H1 (cell line): ENCODE results near the gene TOGARAM1. TPM values are rescaled to one million over a fixed set of nuclear protein-coding genes. Genes with fewer than 3 reads are reported as not detected.

Experiments used
- CTCF ChIA-PET: fragments of 300-600 bp; sonication (Branson Sonifier 250); formaldehyde crosslinking; loops from one replicate; lab custom pipeline; 2021; ENCODE audit not compliant: partially characterized antibody; lab: Charles Lee
- POLR2A ChIA-PET: fragments of 300-600 bp; sonication (Branson Sonifier 250); formaldehyde crosslinking; loops from one replicate; lab custom pipeline; 2021; ENCODE audit warnings: inconsistent platforms; ENCODE audit not compliant: partially characterized antibody; lab: Charles Lee
- DNase-seq, 2 experiments: peaks; one replicate each; pipeline versions ENCODE4 v3.0.0 to v3.0.0-alpha.2; 2010 to 2022; ENCODE audit warnings: low spot score in 2 of 2, low read depth in 1 of 2, mixed read lengths in 1 of 2
- FAIRE-seq: peaks from 2 replicates; lab custom pipeline; 2011; peaks lifted over from hg19 to GRCh38; lab: Jason Lieb, UNC
- H2AFZ ChIP-seq: 2 replicates; pipeline ENCODE4 v1.8.1; 2012; ENCODE audit warnings: low read length, inconsistent platforms
- H2AK5ac ChIP-seq: 2 replicates; pipeline ENCODE4 v1.6.1; 2013; ENCODE audit warnings: low read depth, low read length
- H2BK120ac ChIP-seq: replicated peaks from 2 replicates; pipeline ENCODE3; 2013; ENCODE audit warnings: low read depth, low read length, inconsistent platforms
- H2BK12ac ChIP-seq: 2 replicates; pipeline ENCODE4 v1.6.1; 2013; ENCODE audit warnings: low read depth, low read length
- H2BK15ac ChIP-seq: 2 replicates; pipeline ENCODE4 v1.6.1; 2013; ENCODE audit warnings: low read length
- H2BK20ac ChIP-seq: 2 replicates; pipeline ENCODE4 v1.6.1; 2013; ENCODE audit warnings: low read length
- H2BK5ac ChIP-seq: 2 replicates; pipeline ENCODE4 v1.6.1; 2013; ENCODE audit warnings: low read depth, low read length
- H3K14ac ChIP-seq: 2 replicates; pipeline ENCODE4 v1.6.1; 2013; ENCODE audit warnings: inconsistent platforms; ENCODE audit not compliant: insufficient read length
- H3K18ac ChIP-seq: 2 replicates; pipeline ENCODE4 v1.6.1; 2013; ENCODE audit warnings: low read length; ENCODE audit errors: extremely low read depth
- H3K23ac ChIP-seq: 2 replicates; pipeline ENCODE4 v1.6.1; 2013; ENCODE audit warnings: inconsistent platforms; ENCODE audit not compliant: insufficient read length
- H3K23me2 ChIP-seq: 2 replicates; pipeline ENCODE4 v1.6.1; 2013; ENCODE audit warnings: low read depth, low read length
- H3K27ac ChIP-seq: 2 replicates; pipeline ENCODE4 v1.6.1; 2011; ENCODE audit warnings: low read depth, low read length, inconsistent platforms
- H3K27me3 ChIP-seq, 4 experiments: replicated peaks in 1 of 4; 1 replicate in 1 of 4; 2 replicates in 3 of 4; pipeline versions ENCODE4 v1.6.1 to v1.8.1; 2011 to 2013; ENCODE audit warnings: low read length in 3 of 4, mild to moderate bottlenecking in 3 of 4, inconsistent platforms in 2 of 4, mixed read lengths in 2 of 4, moderate library complexity in 1 of 4; ENCODE audit not compliant: control insufficient read depth in 3 of 4, insufficient read depth in 3 of 4; ENCODE audit errors: extremely low read depth in 1 of 4
- H3K36me3 ChIP-seq, 4 experiments: 2 replicates each; pipeline versions ENCODE4 v1.6.1 to v1.8.1; 2011 to 2013; ENCODE audit warnings: mild to moderate bottlenecking in 4 of 4, low read length in 3 of 4, moderate library complexity in 2 of 4, control low read depth in 1 of 4, inconsistent platforms in 1 of 4; ENCODE audit not compliant: insufficient read depth in 4 of 4, control insufficient read depth in 2 of 4
- H3K4ac ChIP-seq: replicated peaks from 2 replicates; pipeline ENCODE3; 2013; ENCODE audit warnings: low read length, low read depth, mixed read lengths, inconsistent platforms; ENCODE audit not compliant: insufficient read length
- H3K4me1 ChIP-seq, 4 experiments: replicated peaks in 1 of 4; 1 replicate in 1 of 4; 2 replicates in 3 of 4; pipeline versions ENCODE4 v1.6.1 to v1.8.1; 2011 to 2013; ENCODE audit warnings: low read length in 3 of 4, inconsistent platforms in 2 of 4, mixed read lengths in 1 of 4; ENCODE audit not compliant: insufficient read depth in 4 of 4, control insufficient read depth in 3 of 4
- H3K4me2 ChIP-seq, 2 experiments: 2 replicates each; pipeline versions ENCODE4 v1.6.1 to v1.8.1; 2011 to 2013; ENCODE audit warnings: low read depth in 2 of 2, low read length in 2 of 2, control low read depth in 1 of 2, inconsistent platforms in 1 of 2, mild to moderate bottlenecking in 1 of 2; ENCODE audit not compliant: insufficient read depth in 1 of 2
- H3K4me3 ChIP-seq, 4 experiments: fragments of 200-600, 300-600 bp in 1 of 4; sonication (generic), shearing (Covaris generic), sonication (Bioruptor Twin) in 1 of 4; 2 replicates each; pipeline versions ENCODE4 v1.5.1 to v1.8.1; 2011 to 2016; ENCODE audit warnings: low read length in 4 of 4, low read depth in 3 of 4, control low read depth in 2 of 4, inconsistent platforms in 2 of 4, mild to moderate bottlenecking in 2 of 4, mixed read lengths in 1 of 4, moderate library complexity in 1 of 4; ENCODE audit not compliant: insufficient read depth in 2 of 4; ENCODE audit errors: extremely low read depth in 1 of 4
- H3K56ac ChIP-seq: replicated peaks from 2 replicates; pipeline ENCODE3; 2013; ENCODE audit warnings: low read depth, mild to moderate bottlenecking, mixed read lengths, low read length, inconsistent platforms; ENCODE audit not compliant: insufficient read length
- H3K79me1 ChIP-seq: 2 replicates; pipeline ENCODE4 v1.6.1; 2013; ENCODE audit warnings: low read depth, low read length, control low read depth
- H3K79me2 ChIP-seq, 2 experiments: 2 replicates each; pipeline versions ENCODE4 v1.6.1 to v1.8.1; 2012 to 2013; ENCODE audit warnings: low read length in 2 of 2, mild to moderate bottlenecking in 2 of 2, inconsistent platforms in 1 of 2; ENCODE audit not compliant: insufficient read depth in 2 of 2, control insufficient read depth in 1 of 2
- H3K9ac ChIP-seq, 4 experiments: replicated peaks in 1 of 4; 1 replicate in 1 of 4; 2 replicates in 3 of 4; pipeline versions ENCODE4 v1.6.1 to v1.8.1; 2011 to 2013; ENCODE audit warnings: low read depth in 3 of 4, low read length in 3 of 4, control low read depth in 2 of 4, mild to moderate bottlenecking in 2 of 4, moderate library complexity in 2 of 4, inconsistent platforms in 1 of 4; ENCODE audit errors: extremely low read depth in 1 of 4
- H3K9me3 ChIP-seq, 2 experiments: 2 replicates each; pipeline versions ENCODE4 v1.6.1 to v1.8.1; 2012 to 2013; ENCODE audit warnings: mild to moderate bottlenecking in 2 of 2, moderate library complexity in 2 of 2, control low read depth in 1 of 2, inconsistent platforms in 1 of 2, low read depth in 1 of 2, low read length in 1 of 2, mixed read lengths in 1 of 2; ENCODE audit not compliant: insufficient read depth in 2 of 2
- H4K20me1 ChIP-seq, 2 experiments: replicated peaks in 1 of 2; 2 replicates each; pipeline versions ENCODE3 to v1.8.1; 2011 to 2013; ENCODE audit warnings: inconsistent platforms in 2 of 2, low read length in 2 of 2, mild to moderate bottlenecking in 1 of 2; ENCODE audit not compliant: insufficient read depth in 2 of 2, control insufficient read depth in 1 of 2
- H4K5ac ChIP-seq: 2 replicates; pipeline ENCODE4 v1.6.1; 2013; ENCODE audit warnings: low read length, low read depth, mixed read lengths, inconsistent platforms; ENCODE audit not compliant: insufficient read length
- H4K8ac ChIP-seq: 2 replicates; pipeline ENCODE4 v1.8.0; 2013; ENCODE audit warnings: mild to moderate bottlenecking, moderate library complexity, low read length, inconsistent platforms; ENCODE audit not compliant: insufficient read depth; ENCODE audit errors: extremely low read depth
- H4K91ac ChIP-seq: replicated peaks from 2 replicates; pipeline ENCODE3; 2013; ENCODE audit warnings: low read length, mixed read lengths, inconsistent platforms; ENCODE audit not compliant: insufficient read length
- BCL11A ChIP-seq, 2 experiments: IDR thresholded peaks; one replicate each; pipeline ENCODE4 v1.6.1; 2011; ENCODE audit warnings: low read depth in 2 of 2, low read length in 2 of 2, mild to moderate bottlenecking in 2 of 2
- CBX8 ChIP-seq: fragments of 300-800, 300-1000 bp; sonication (generic); IDR thresholded peaks from 2 replicates; pipeline ENCODE4 v1.7.1; 2016; ENCODE audit warnings: low read depth, low read length, borderline replicate concordance
- CEBPB ChIP-seq: IDR thresholded peaks from 2 replicates; pipeline ENCODE4 v1.6.1; 2012; ENCODE audit warnings: low read depth, low read length
- CHD2 ChIP-seq: IDR thresholded peaks from 2 replicates; pipeline ENCODE4 v1.6.1; 2012; ENCODE audit warnings: low read length, improper control_type of control experiment
- EGR1 ChIP-seq: IDR thresholded peaks from 2 replicates; pipeline ENCODE4 v1.6.1; 2011; ENCODE audit warnings: low read depth, low read length, borderline replicate concordance
- RBBP5 ChIP-seq: IDR thresholded peaks from 2 replicates; pipeline ENCODE4 v1.7.1; 2012; ENCODE audit warnings: low read depth, mild to moderate bottlenecking, inconsistent platforms, low read length, moderate library complexity, borderline replicate concordance
- RNF2 ChIP-seq: fragments of 200-900, 300-1000 bp; sonication (generic); IDR thresholded peaks from 2 replicates; pipeline ENCODE4 v1.7.1; 2016; ENCODE audit warnings: borderline replicate concordance, low read depth, mild to moderate bottlenecking, antibody characterized with exemption, low read length; ENCODE audit not compliant: poor library complexity, severe bottlenecking; ENCODE audit errors: missing control alignments
- SIRT6 ChIP-seq: IDR thresholded peaks from one replicate; pipeline ENCODE4 v1.7.1; 2012; ENCODE audit warnings: low read length, inconsistent platforms
- SRF ChIP-seq: IDR thresholded peaks from 2 replicates; pipeline ENCODE4 v1.6.1; 2011; ENCODE audit warnings: mild to moderate bottlenecking, low read depth, low read length, moderate library complexity
- SUZ12 ChIP-seq: fragments of 200-600 bp; sonication (generic); IDR thresholded peaks from 2 replicates; pipeline ENCODE4 v1.6.1; 2012; ENCODE audit warnings: mild to moderate bottlenecking, inconsistent platforms, low read length, moderate library complexity, mixed read lengths
- TCF12 ChIP-seq: IDR thresholded peaks from 2 replicates; pipeline ENCODE4 v1.6.1; 2011; ENCODE audit warnings: low read depth, mild to moderate bottlenecking, low read length
- WGBS, 2 experiments: shearing (Covaris generic) in 1 of 2; methylation state at CpG; one replicate each; pipeline versions ENCODE4 v1.1.6 to v1.1.7; 2013 to 2015; ENCODE audit warnings: low lambda C conversion rate in 2 of 2, mixed read lengths in 2 of 2, inconsistent platforms in 1 of 2, low coverage in 1 of 2, missing lambda C conversion rate in 1 of 2; ENCODE audit not compliant: insufficient replicate concordance in 2 of 2, insufficient coverage in 1 of 2, insufficient read length in 1 of 2; ENCODE audit errors: extremely low coverage in 1 of 2, missing lambda C conversion rate in 1 of 2; 5-methylcytosine and 5-hydroxymethylcytosine counted together
- polyA plus RNA-seq, 7 experiments: library from polyadenylated mRNA; depleted of rRNA in 3 of 7; stranded (reverse) in 5 of 7; unstranded in 2 of 7; fragments of >200 nt in 5 of 7; fragments of 200-250 nt in 2 of 7; gene quantifications; 1 replicate in 5 of 7; 2 replicates in 1 of 7; 4 replicates in 1 of 7; pipeline versions ENCODE4 v1.2.1 to v1.2.3, GENCODE V29; 2011 to 2013; ENCODE audit warnings: missing spikeins in 2 of 7, mixed read lengths in 2 of 7
- total RNA-seq: library from RNA; stranded (reverse); fragmentation: NEBNext Ultra II Directional; extraction: Animal tissue kit (Norgen Biotek cat#: 25700); gene quantifications from 2 replicates; pipeline ENCODE4 v1.2.1, GENCODE V29; 2021
- TF ChIP-seq, protein P1 (sequence below), 3 experiments: IDR thresholded peaks; 1 replicate in 2 of 3; 2 replicates in 1 of 3; pipeline versions ENCODE4 v1.5.1 to v1.6.1; 2011; ENCODE audit warnings: low read length in 3 of 3, mild to moderate bottlenecking in 3 of 3, inconsistent platforms in 2 of 3, low read depth in 1 of 3, moderate library complexity in 1 of 3; ENCODE audit not compliant: insufficient read depth in 1 of 3; ENCODE audit errors: control extremely low read depth in 1 of 3

TOGARAM1 gene
- total and polyA plus RNA-seq, 2 of the 8 experiments (the other 6 are each of a cell fraction or from before 2014, with no cell fraction given): 2.5 to 6.8 TPM

DNA sequence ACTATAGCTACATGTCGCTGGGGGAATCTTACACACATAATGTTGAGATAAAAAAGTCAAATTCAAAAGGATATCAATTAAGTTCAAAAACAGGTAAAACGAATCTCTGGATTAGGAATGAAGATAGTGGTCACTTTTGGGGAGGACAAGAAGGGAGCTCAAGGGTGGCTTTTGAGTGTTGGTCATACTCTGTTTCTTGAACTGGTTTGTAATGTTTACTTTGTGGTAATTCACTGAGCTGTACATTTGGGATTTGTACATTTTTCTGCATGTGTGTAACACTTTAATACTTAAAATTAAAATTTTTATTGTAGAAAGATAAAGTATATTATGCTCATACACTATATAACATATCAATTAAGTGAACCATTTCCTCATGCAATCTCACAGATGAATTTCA lies 26.8 kb upstream of the TOGARAM1 start:
- ChIA-PET CTCF (interaction anchor here (1.6 kb wide), 1 partner anchor 21 kb away, joined by 3 read pairs; no protein-coding TSS in a partner anchor), POLR2A (no interaction called here)
- H3K36me3 ChIP-seq: no peaks in the 10 kb centered on the region; a peak in 2 of 8 replicates
- TF ChIP-seq CBX8: no peak
- TF ChIP-seq, protein P1, sequence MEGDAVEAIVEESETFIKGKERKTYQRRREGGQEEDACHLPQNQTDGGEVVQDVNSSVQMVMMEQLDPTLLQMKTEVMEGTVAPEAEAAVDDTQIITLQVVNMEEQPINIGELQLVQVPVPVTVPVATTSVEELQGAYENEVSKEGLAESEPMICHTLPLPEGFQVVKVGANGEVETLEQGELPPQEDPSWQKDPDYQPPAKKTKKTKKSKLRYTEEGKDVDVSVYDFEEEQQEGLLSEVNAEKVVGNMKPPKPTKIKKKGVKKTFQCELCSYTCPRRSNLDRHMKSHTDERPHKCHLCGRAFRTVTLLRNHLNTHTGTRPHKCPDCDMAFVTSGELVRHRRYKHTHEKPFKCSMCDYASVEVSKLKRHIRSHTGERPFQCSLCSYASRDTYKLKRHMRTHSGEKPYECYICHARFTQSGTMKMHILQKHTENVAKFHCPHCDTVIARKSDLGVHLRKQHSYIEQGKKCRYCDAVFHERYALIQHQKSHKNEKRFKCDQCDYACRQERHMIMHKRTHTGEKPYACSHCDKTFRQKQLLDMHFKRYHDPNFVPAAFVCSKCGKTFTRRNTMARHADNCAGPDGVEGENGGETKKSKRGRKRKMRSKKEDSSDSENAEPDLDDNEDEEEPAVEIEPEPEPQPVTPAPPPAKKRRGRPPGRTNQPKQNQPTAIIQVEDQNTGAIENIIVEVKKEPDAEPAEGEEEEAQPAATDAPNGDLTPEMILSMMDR (IDR thresholded peaks at IDR 0.05; ENCODE audit: control extremely low read depth in 1 of 3, insufficient read depth in 1 of 3, low read depth in 1 of 3, low read length in 3 of 3): no peak
- TF ChIP-seq CHD2: no peak
- no peak for TF ChIP-seq EGR1
- no peak for TF ChIP-seq BCL11A (IDR thresholded peaks at IDR 0.05; ENCODE audit: low read depth in 2 of 2, low read length in 2 of 2)
- TF ChIP-seq CEBPB: no peak
- no peak for TF ChIP-seq SUZ12
- no peak for TF ChIP-seq TCF12
- TF ChIP-seq RNF2: no peak
- no peak for TF ChIP-seq SRF
- no peak for TF ChIP-seq RBBP5
- TF ChIP-seq SIRT6: no peak

More for the DNA sequence above, 26.8 kb upstream of the TOGARAM1 start:
- H3K27me3 ChIP-seq: no peaks in the 10 kb centered on the region
- no peak overlapping the region for H3K4ac ChIP-seq
- FAIRE-seq: no peak
- H2AFZ ChIP-seq: no peak overlapping the region
- no peak for DNase-seq
- H3K4me2 ChIP-seq: no peak overlapping the region
- H3K79me1 ChIP-seq: no peaks in the 10 kb centered on the region
- H3K27ac ChIP-seq: no peak overlapping the region
- no peak overlapping the region for H2BK12ac ChIP-seq
- no peak overlapping the region for H3K4me3 ChIP-seq
- H3K9me3 ChIP-seq: no peaks in the 10 kb centered on the region
- no peaks in the 10 kb centered on the region for H4K20me1 ChIP-seq
- no peak overlapping the region for H4K8ac ChIP-seq
- H2BK5ac ChIP-seq: no peak overlapping the region
- no peak overlapping the region for H3K9ac ChIP-seq
- WGBS, 2 experiments: 93% methylated on average over 2 of the region's 2 CpGs; no CpG with 5 or more reads in 1 of the 2 experiments
- H4K5ac ChIP-seq: no peak overlapping the region
- H2BK20ac ChIP-seq: no peak overlapping the region
- H3K23ac ChIP-seq: no peak overlapping the region
- H3K79me2 ChIP-seq: no peaks in the 10 kb centered on the region; a peak in 1 of 4 replicates
- no peak overlapping the region for H3K56ac ChIP-seq
- no peaks in the 10 kb centered on the region; the same call in 1 of the 2 replicates for H3K23me2 ChIP-seq
- no peak overlapping the region for H2BK120ac ChIP-seq
- H4K91ac ChIP-seq: no peak overlapping the region
- H2BK15ac ChIP-seq: no peak overlapping the region
- H3K4me1 ChIP-seq: no peaks in the 10 kb centered on the region
- H2AK5ac ChIP-seq: no peak overlapping the region
- no peak overlapping the region for H3K18ac ChIP-seq
- H3K14ac ChIP-seq: no peak overlapping the region
